Measurements from ENCODE around the gene DDHD1.

Gene DDHD1

DNA sequence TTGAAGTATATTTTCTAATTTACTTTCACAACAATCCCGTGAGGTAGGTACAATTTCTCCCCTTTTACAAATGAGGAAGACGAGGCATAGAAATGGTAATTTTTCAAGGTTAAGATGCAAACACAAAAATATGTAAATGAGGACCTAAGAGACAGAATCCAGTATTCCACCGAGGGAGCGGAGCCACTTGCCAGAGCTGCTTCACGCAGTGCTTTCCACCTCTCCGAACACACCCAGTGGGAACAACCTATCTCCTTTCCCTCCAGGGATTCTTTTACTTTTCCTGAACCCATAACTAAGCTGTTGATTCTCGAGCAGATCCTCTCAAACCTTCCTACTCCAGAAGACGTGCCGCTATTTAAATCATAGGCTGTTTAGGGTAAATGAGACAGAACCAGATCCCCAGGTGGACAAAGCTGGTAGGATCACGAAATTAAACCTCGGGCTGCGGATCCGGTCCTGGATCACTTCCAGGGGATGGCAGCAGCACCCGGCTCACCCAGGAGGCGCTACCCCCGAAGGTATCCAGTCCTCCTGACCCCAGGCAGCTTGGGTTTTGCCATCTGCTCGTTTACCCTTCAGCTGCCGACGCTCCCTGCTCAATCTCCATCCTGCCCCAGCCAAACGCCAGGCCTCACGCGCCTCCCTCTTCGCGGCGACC lies 1.5 kb downstream of the DDHD1 start:
- peak overlapping the region; percentile 74 for H2AFZ ChIP-seq (ENCODE audit: low read depth, low read length)
- H3K27ac ChIP-seq (ENCODE audit: low read length), result peak overlapping the region; percentile 92
- peak overlapping the region; percentile 87 to 96 for H3K4me3 ChIP-seq (ENCODE audit: low read depth in 1 of 2, low read length in 2 of 2)
- H4K20me1 ChIP-seq (ENCODE audit: insufficient read depth, low read length), result peaks cover 50% of the 10 kb centered on the region
- peak overlapping the region; percentile 67 for H3K4me2 ChIP-seq (ENCODE audit: insufficient read depth, low read length)
- H3K36me3 ChIP-seq (ENCODE audit: insufficient read depth, low read length), result peaks cover 32% of the 10 kb centered on the region
- TF ChIP-seq, protein P1, sequence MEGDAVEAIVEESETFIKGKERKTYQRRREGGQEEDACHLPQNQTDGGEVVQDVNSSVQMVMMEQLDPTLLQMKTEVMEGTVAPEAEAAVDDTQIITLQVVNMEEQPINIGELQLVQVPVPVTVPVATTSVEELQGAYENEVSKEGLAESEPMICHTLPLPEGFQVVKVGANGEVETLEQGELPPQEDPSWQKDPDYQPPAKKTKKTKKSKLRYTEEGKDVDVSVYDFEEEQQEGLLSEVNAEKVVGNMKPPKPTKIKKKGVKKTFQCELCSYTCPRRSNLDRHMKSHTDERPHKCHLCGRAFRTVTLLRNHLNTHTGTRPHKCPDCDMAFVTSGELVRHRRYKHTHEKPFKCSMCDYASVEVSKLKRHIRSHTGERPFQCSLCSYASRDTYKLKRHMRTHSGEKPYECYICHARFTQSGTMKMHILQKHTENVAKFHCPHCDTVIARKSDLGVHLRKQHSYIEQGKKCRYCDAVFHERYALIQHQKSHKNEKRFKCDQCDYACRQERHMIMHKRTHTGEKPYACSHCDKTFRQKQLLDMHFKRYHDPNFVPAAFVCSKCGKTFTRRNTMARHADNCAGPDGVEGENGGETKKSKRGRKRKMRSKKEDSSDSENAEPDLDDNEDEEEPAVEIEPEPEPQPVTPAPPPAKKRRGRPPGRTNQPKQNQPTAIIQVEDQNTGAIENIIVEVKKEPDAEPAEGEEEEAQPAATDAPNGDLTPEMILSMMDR (IDR thresholded peaks at IDR 0.05; ENCODE audit: borderline replicate concordance, extremely low read depth, low read length, poor library complexity, severe bottlenecking), result peak; percentile 48
- TF ChIP-seq EZH2 (IDR thresholded peaks at IDR 0.05; ENCODE audit: borderline replicate concordance, low read depth, low read length, severe bottlenecking), result no peak
- DNase-seq (peak; percentile 59), ATAC-seq (ENCODE audit: insufficient read depth, low read depth) (peak; percentile 18)
- H3K4me1 ChIP-seq (ENCODE audit: insufficient read depth, low read length), result peaks cover 53% of the 10 kb centered on the region
- no peaks in the 10 kb centered on the region for H3K9me3 ChIP-seq (ENCODE audit: insufficient read depth, low read length, severe bottlenecking)
- peaks cover 63% of the 10 kb centered on the region for H3K79me2 ChIP-seq (ENCODE audit: insufficient read depth, low read length)
- H3K9ac ChIP-seq (ENCODE audit: low read depth, low read length), result peak overlapping the region; percentile 93
- H3K27me3 ChIP-seq (ENCODE audit: insufficient read depth, low read length, poor library complexity), result no peaks in the 10 kb centered on the region

DNA sequence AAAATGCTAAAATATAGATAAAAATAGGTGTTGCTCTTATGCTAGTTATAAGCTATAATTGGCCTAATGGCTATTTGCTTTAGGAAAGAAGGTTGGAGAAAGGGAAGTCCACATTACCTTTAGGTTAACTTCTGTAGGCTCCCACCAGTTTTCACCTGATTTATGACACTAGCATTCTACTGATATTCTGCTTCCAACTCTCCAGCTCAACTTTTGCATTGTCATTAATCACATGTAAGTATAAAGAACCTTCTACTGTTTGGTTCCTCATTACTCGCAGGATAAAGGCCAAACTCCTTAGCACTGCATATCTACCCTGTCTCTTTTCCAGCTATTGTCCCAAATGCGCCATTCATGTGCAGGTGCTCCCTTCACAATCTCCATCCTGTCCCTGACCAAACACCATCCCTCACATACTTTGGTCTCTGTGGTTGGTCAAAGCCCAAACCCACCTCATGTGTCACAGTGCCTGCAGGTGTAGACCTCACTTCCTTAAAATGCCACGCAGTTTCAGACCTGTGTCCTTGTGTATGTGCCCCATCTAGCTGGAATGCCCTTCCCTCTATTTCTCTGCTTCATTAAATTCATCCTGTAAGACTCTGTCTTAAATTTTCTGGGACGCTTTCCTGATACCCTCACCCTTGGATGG lies 3.3 kb downstream of the DDHD1 start:
- H3K4me3 ChIP-seq (ENCODE audit: low read depth in 1 of 2, low read length in 2 of 2), result peak overlapping the region; percentile 87 to 96; a peak in 3 of 4 replicates
- peak overlapping the region; percentile 93 for H3K9ac ChIP-seq (ENCODE audit: low read depth, low read length)
- peaks cover 82% of the 10 kb centered on the region for H3K79me2 ChIP-seq (ENCODE audit: insufficient read depth, low read length)
- H3K27ac ChIP-seq (ENCODE audit: low read length), result peak overlapping the region; percentile 92
- peaks cover 3% of the 10 kb centered on the region for H3K9me3 ChIP-seq (ENCODE audit: insufficient read depth, low read length, severe bottlenecking)
- peaks cover 55% of the 10 kb centered on the region for H3K4me1 ChIP-seq (ENCODE audit: insufficient read depth, low read length)
- peaks cover 50% of the 10 kb centered on the region for H4K20me1 ChIP-seq (ENCODE audit: insufficient read depth, low read length)
- H3K27me3 ChIP-seq (ENCODE audit: insufficient read depth, low read length, poor library complexity), result no peaks in the 10 kb centered on the region
- peak overlapping the region; percentile 67 for H3K4me2 ChIP-seq (ENCODE audit: insufficient read depth, low read length)
- no peak overlapping the region for H2AFZ ChIP-seq (ENCODE audit: low read depth, low read length)
- DNase-seq (no peak), ATAC-seq (ENCODE audit: insufficient read depth, low read depth) (no peak)
- TF ChIP-seq, protein P1 (IDR thresholded peaks at IDR 0.05; ENCODE audit: borderline replicate concordance, extremely low read depth, low read length, poor library complexity, severe bottlenecking), result no peak
- TF ChIP-seq EZH2 (IDR thresholded peaks at IDR 0.05; ENCODE audit: borderline replicate concordance, low read depth, low read length, severe bottlenecking), result no peak
- peaks cover 46% of the 10 kb centered on the region for H3K36me3 ChIP-seq (ENCODE audit: insufficient read depth, low read length)

DNA sequence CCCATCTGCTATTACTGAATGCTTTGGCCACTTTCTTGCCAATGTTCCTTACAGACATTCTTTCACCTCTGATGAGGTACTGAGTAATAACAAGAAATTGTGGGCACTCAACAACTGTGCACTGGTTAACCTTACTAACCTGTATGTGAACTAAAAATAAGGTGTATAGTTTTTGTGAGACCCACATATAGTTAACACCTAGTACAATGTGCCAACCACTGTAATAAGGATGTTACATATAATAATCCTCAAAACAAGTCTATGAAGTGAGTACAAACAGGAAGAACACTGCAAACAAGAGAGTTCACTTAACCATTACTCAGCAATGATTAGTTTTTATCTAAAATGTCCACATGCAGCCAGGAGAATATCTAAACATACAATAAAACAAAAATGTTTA lies 4.5 kb downstream of the DDHD1 start:
- H3K9ac ChIP-seq (ENCODE audit: low read depth, low read length), result peak overlapping the region; percentile 93; the same call in 1 of the 2 replicates
- H3K36me3 ChIP-seq (ENCODE audit: insufficient read depth, low read length), result peaks cover 57% of the 10 kb centered on the region
- no peaks in the 10 kb centered on the region for H3K27me3 ChIP-seq (ENCODE audit: insufficient read depth, low read length, poor library complexity)
- H3K4me2 ChIP-seq (ENCODE audit: insufficient read depth, low read length), result peak overlapping the region; percentile 67
- peaks cover 11% of the 10 kb centered on the region for H3K9me3 ChIP-seq (ENCODE audit: insufficient read depth, low read length, severe bottlenecking)
- ATAC-seq (ENCODE audit: insufficient read depth, low read depth), result no peak
- H3K79me2 ChIP-seq (ENCODE audit: insufficient read depth, low read length), result peaks cover 93% of the 10 kb centered on the region
- peak overlapping the region; percentile 0 to 96; a peak in 3 of 4 replicates for H3K4me3 ChIP-seq (ENCODE audit: low read depth in 1 of 2, low read length in 2 of 2)
- TF ChIP-seq, protein P1 (IDR thresholded peaks at IDR 0.05; ENCODE audit: borderline replicate concordance, extremely low read depth, low read length, poor library complexity, severe bottlenecking), result no peak
- TF ChIP-seq EZH2 (IDR thresholded peaks at IDR 0.05; ENCODE audit: borderline replicate concordance, low read depth, low read length, severe bottlenecking), result no peak
- DNase-seq, result no peak
- peak overlapping the region; percentile 51 for H3K27ac ChIP-seq (ENCODE audit: low read length)
- no peak overlapping the region for H2AFZ ChIP-seq (ENCODE audit: low read depth, low read length)
- peaks cover 51% of the 10 kb centered on the region for H3K4me1 ChIP-seq (ENCODE audit: insufficient read depth, low read length)
- H4K20me1 ChIP-seq (ENCODE audit: insufficient read depth, low read length), result peaks cover 50% of the 10 kb centered on the region
